ENCODE results near the gene CDK17. TPM values are rescaled to one million over a fixed set of nuclear protein-coding genes. Genes with fewer than 3 reads are reported as not detected.

Gene CDK17
- total and polyA plus RNA-seq, 2 of the 8 experiments (the other 6 are each of a cell fraction or from before 2014, with no cell fraction given): 5.8 to 20.0 TPM

- no peak overlapping the region for H2BK12ac ChIP-seq (ENCODE audit: low read depth, low read length)
- H2BK20ac ChIP-seq (ENCODE audit: low read length): no peak overlapping the region
- H2BK120ac ChIP-seq (replicated peaks; ENCODE audit: low read depth, low read length): no peak overlapping the region
- H2AFZ ChIP-seq (ENCODE audit: low read length): no peak overlapping the region
- no peaks in the 10 kb centered on the region for H3K36me3 ChIP-seq (ENCODE audit: control insufficient read depth in 2 of 4, insufficient read depth in 4 of 4, low read length in 3 of 4)
- no peak overlapping the region for H3K18ac ChIP-seq (ENCODE audit: extremely low read depth, low read length)
- no peak overlapping the region for H3K23ac ChIP-seq (ENCODE audit: insufficient read length)
- H3K4ac ChIP-seq (replicated peaks; ENCODE audit: insufficient read length, low read depth, low read length): no peak overlapping the region
- no peak for FAIRE-seq
- no peak overlapping the region for H3K56ac ChIP-seq (replicated peaks; ENCODE audit: insufficient read length, low read depth, low read length)
- peaks cover 0 to 2% (median 0%) of the 10 kb centered on the region in 4 experiments; a peak in 1 of 7 replicates for H3K4me1 ChIP-seq (replicated peaks in 1 of 4; ENCODE audit: control insufficient read depth in 3 of 4, insufficient read depth in 4 of 4, low read length in 3 of 4)
- no peaks in the 10 kb centered on the region for H3K27me3 ChIP-seq (replicated peaks in 1 of 4; ENCODE audit: control insufficient read depth in 3 of 4, extremely low read depth in 1 of 4, insufficient read depth in 3 of 4, low read length in 3 of 4)
- no peak overlapping the region for H3K14ac ChIP-seq (ENCODE audit: insufficient read length)
- DNase-seq (ENCODE audit: low read depth in 1 of 2, low spot score in 2 of 2): no peak
- no peaks in the 10 kb centered on the region for H3K9me3 ChIP-seq (ENCODE audit: insufficient read depth in 2 of 2, low read depth in 1 of 2, low read length in 1 of 2)
- no peak overlapping the region for H2BK5ac ChIP-seq (ENCODE audit: low read depth, low read length)
- H4K91ac ChIP-seq (replicated peaks; ENCODE audit: insufficient read length, low read length): no peak overlapping the region
- no peak overlapping the region for H3K4me2 ChIP-seq (ENCODE audit: insufficient read depth in 1 of 2, low read depth in 2 of 2, low read length in 2 of 2)
- H3K4me3 ChIP-seq (ENCODE audit: extremely low read depth in 1 of 4, insufficient read depth in 2 of 4, low read depth in 3 of 4, low read length in 4 of 4): no peak overlapping the region
- H2AK5ac ChIP-seq (ENCODE audit: low read depth, low read length): no peak overlapping the region
- no peaks in the 10 kb centered on the region for H4K20me1 ChIP-seq (replicated peaks in 1 of 2; ENCODE audit: control insufficient read depth in 1 of 2, insufficient read depth in 2 of 2, low read length in 2 of 2)
- CTCF ChIA-PET (ENCODE audit: partially characterized antibody): no interaction called here
- no peak overlapping the region for H2BK15ac ChIP-seq (ENCODE audit: low read length)
- no peak overlapping the region for H4K5ac ChIP-seq (ENCODE audit: insufficient read length, low read depth, low read length)
- no peaks in the 10 kb centered on the region for H3K23me2 ChIP-seq (ENCODE audit: low read depth, low read length)
- no peak overlapping the region for H4K8ac ChIP-seq (ENCODE audit: extremely low read depth, insufficient read depth, low read length)
- H3K9ac ChIP-seq (replicated peaks in 1 of 4; ENCODE audit: extremely low read depth in 1 of 4, low read depth in 3 of 4, low read length in 3 of 4): no peak overlapping the region
- peaks cover 0 to 58% of the 10 kb centered on the region in 2 experiments; a peak in 3 of 4 replicates for H3K79me2 ChIP-seq (ENCODE audit: control insufficient read depth in 1 of 2, insufficient read depth in 2 of 2, low read length in 2 of 2)
- POLR2A ChIA-PET (ENCODE audit: partially characterized antibody): no interaction called here
- H3K27ac ChIP-seq (ENCODE audit: low read depth, low read length): no peak overlapping the region
- H3K79me1 ChIP-seq (ENCODE audit: low read depth, low read length): peaks cover 11% of the 10 kb centered on the region
- TF ChIP-seq CEBPB (IDR thresholded peaks at IDR 0.05; ENCODE audit: low read depth, low read length): no peak
- TF ChIP-seq SP2 (IDR thresholded peaks at IDR 0.05; ENCODE audit: low read length): no peak
- no peak for TF ChIP-seq ZNF274 (IDR thresholded peaks at IDR 0.05; ENCODE audit: borderline replicate concordance, extremely low read depth, low read length)
- peak in 1 of 3 experiments; percentile 5; a peak in 1 of 4 replicates for TF ChIP-seq CTCF (IDR thresholded peaks at IDR 0.05; ENCODE audit: control extremely low read depth in 1 of 3, insufficient read depth in 1 of 3, low read depth in 1 of 3, low read length in 3 of 3)
- TF ChIP-seq SIN3A (conservative IDR thresholded peaks at IDR 0.05 in 1 of 2, IDR thresholded peaks at IDR 0.05 in 1 of 2; ENCODE audit: low read depth in 1 of 2, low read length in 2 of 2): no peak
These were observed 40.9 kb downstream of the CDK17 start for GRCh38 chr12:96359328-96359727.
